Hepatic stellate cell (primary cell): ENCODE results near the gene KAZN.

Source experiments
- DNase-seq: peaks from one replicate; pipeline ENCODE4 v3.0.0; 2011; ENCODE audit warnings: low spot score

KAZN gene

GRCh38 chr1:14794136-14794768, 195.8 kb downstream of the KAZN start:
- no peak for DNase-seq

- DNase-seq: no peak
Measured at GRCh38 chr1:14794906-14795305, 196.4 kb downstream of the KAZN start.

- DNase-seq: no peak
Measured at GRCh38 chr1:14795589-14795988, 197.1 kb downstream of the KAZN start.

GRCh38 chr1:14800014-14800413, 201.5 kb downstream of the KAZN start:
- no peak for DNase-seq

- DNase-seq: no peak
Measured at GRCh38 chr1:14800500-14801076, 202.1 kb downstream of the KAZN start.

GRCh38 chr1:14803002-14803789, 204.7 kb downstream of the KAZN start:
- no peak for DNase-seq

- DNase-seq: no peak
Measured at GRCh38 chr1:14804626-14805025, 206.1 kb downstream of the KAZN start.

GRCh38 chr1:14806772-14807171, 208.3 kb downstream of the KAZN start:
- DNase-seq: no peak

- no peak for DNase-seq
Measured at GRCh38 chr1:14808768-14809167, 210.3 kb downstream of the KAZN start.

GRCh38 chr1:14809191-14809981, 210.9 kb downstream of the KAZN start:
- DNase-seq: no peak

- no peak for DNase-seq
Measured at GRCh38 chr1:14810595-14811361, 212.3 kb downstream of the KAZN start.

GRCh38 chr1:14811573-14811972, 213.1 kb downstream of the KAZN start:
- DNase-seq: no peak

GRCh38 chr1:14812189-14812588, 213.7 kb downstream of the KAZN start:
- no peak for DNase-seq

- DNase-seq: no peak
Measured at GRCh38 chr1:14815175-14815877, 216.8 kb downstream of the KAZN start.

GRCh38 chr1:14817223-14818170, 219.0 kb downstream of the KAZN start:
- no peak for DNase-seq

- DNase-seq: no peak
Measured at GRCh38 chr1:14820295-14821085, 222.0 kb downstream of the KAZN start.

GRCh38 chr1:14822493-14822892, 224.0 kb downstream of the KAZN start:
- no peak for DNase-seq

GRCh38 chr1:14822996-14823395, 224.5 kb downstream of the KAZN start:
- DNase-seq: no peak

- DNase-seq: no peak
Measured at GRCh38 chr1:14824314-14824915, 225.9 kb downstream of the KAZN start.
